NOMO-1 (cell line): Measurements from ENCODE around the gene FSTL4.

ENCODE experiments used
- DNase-seq, 2 experiments: peaks; one replicate each; lab custom pipeline; 2025; ENCODE audit not compliant: unreplicated experiment in 2 of 2; lab: John Stamatoyannopoulos, UW

The FSTL4 gene

GRCh38 chr5:133483406-133484090 lies 128.8 kb downstream of the FSTL4 start:
- no peak for DNase-seq

DNA sequence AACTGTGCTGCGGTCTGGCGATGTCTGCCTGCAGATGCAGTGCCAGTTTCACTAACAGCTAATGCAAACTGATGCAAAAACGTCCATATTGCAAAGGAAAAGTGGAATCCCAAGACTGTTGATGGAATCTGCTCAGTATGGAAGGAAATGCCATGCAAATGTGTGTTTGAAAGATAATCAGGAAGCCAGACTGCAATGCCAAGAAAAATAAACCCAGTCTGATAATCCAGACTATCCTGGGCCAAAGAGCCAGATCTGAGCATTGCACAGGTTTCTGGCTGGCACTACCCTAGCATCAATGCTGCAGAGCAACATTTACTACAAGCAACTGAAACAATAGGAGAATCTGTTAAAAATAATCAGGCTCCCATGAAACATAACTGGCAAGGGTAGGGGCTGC lies 130.3 kb downstream of the FSTL4 start:
- DNase-seq, result no peak

DNA sequence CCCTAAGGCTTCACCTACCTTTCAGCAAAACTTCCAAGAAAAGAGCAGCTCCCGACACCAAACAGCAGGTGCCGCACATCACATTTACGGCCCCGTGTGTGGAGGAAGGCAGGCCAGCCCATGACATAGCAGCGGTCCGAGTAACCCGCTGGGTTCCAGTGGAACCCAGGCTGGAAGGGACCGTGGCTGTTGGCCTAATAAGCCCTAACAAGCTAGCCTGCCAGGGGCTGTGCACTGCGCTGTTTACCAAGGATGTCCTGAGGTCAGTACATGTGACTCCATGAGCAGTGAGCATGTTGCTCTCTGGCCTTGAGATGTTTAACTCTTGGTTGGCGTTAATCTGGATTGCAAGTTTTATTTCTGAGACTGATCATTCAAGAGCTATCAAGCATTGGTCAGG lies 131.5 kb downstream of the FSTL4 start:
- no peak for DNase-seq

DNA sequence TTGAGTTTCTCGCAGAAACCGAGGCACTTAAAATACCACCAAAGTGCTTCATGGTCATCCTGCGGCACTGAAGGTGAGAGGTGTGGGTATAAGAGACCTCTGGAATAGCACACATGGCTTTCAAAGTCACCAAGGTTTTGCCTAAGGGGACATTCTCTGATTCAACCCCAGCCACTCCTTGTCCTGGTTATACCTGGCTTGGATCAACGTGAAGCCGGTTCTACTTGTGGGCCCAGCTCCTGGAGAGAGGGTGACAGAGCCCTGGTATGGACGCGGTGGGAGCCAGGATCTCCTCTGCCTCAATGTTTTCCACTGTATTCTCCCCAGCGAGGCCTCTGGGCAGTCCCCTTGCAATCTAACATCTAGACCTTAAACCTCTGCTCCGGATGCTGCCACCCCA lies 132.0 kb downstream of the FSTL4 start:
- DNase-seq, result no peak

- no peak for DNase-seq
Measured at GRCh38 chr5:133478199-133478985, 133.9 kb downstream of the FSTL4 start.

GRCh38 chr5:133475986-133476385 lies 136.4 kb downstream of the FSTL4 start:
- DNase-seq, result no peak

- DNase-seq, result no peak
Measured at GRCh38 chr5:133474851-133475590, 137.3 kb downstream of the FSTL4 start.

GRCh38 chr5:133473291-133473690 lies 139.1 kb downstream of the FSTL4 start:
- no peak for DNase-seq

DNA sequence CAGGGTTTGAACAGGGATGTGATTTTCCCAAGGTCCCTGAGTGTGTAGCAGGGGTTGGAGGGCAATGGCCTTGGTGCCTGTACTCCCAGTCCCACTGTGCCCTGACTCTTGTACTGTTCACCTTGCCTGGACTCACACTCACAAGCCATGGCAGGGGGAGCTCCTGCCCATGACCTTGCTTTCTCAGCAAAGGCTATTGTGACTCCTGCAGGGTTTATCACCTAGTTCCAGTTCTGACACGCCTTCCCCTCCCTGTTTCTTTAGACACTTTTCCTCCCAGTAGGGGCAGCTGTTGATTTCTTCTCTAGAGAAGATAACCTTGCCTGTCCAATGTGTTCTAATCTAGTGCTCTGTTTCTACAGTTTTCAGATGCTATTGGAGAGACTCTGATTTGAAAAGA lies 139.5 kb downstream of the FSTL4 start:
- no peak for DNase-seq

DNA sequence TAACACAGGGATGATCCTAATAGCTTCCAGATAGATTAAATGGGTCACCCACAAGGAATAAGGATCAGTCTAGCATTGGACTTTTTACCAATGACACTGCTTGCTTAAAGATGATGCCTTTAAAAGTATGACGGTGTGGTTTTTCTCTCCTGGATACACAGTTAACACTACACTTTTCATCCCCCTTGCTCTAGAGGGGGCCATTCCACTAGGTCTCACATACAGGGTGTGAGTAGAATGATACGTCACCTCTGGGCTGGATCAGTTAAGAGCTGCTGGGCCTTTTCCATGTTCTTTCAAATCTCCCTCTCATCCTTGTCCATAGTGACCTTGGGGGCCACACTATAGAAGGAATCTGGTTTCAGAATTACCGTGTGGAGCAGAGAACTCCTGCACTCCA lies 140.6 kb downstream of the FSTL4 start:
- no peak for DNase-seq

DNA sequence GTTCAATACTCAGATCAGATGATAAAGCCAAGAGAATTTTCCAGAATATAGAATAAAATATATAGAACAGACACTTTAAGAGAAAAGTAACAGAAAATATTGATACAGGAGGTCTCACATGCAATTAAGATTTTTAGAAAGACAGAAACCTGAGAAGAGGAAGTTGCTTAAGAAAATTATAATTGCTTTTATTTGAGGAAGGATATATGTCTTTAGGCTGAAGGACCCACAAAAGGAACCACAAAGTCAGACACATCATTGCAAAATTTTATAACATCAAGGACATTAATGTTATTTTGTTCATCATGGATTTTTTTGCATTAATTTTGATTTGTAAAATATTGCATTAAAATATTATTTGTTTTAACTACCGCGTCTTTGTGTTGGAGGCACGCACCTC lies 141.5 kb downstream of the FSTL4 start:
- peak; percentile 82 to 97 for DNase-seq

DNA sequence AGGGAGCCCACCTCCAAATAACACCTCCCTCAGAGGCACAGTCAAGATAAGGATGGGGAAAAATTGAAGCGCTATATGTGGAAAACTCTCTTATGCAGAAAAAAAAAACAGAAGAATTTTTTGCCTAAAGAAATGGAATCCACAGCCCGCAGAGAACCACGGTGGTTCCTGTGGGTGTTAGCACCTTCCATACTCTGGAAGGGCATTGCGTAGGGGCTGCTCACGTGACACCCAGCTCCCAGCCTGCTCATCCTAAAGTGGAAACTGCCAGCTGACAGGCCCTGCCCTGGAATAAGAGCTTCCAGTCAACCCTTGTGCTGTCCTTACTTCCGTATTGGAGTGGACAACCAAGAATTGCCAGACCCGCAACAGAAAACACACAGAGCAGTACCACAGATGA lies 142.5 kb downstream of the FSTL4 start:
- no peak for DNase-seq

- DNase-seq, result no peak
Measured at GRCh38 chr5:133469252-133469651, 143.1 kb downstream of the FSTL4 start.

GRCh38 chr5:133468596-133468995 lies 143.7 kb downstream of the FSTL4 start:
- peak in 1 of 2 experiments; percentile 88 for DNase-seq

- no peak for DNase-seq
Measured at GRCh38 chr5:133467826-133468463, 144.4 kb downstream of the FSTL4 start.

DNA sequence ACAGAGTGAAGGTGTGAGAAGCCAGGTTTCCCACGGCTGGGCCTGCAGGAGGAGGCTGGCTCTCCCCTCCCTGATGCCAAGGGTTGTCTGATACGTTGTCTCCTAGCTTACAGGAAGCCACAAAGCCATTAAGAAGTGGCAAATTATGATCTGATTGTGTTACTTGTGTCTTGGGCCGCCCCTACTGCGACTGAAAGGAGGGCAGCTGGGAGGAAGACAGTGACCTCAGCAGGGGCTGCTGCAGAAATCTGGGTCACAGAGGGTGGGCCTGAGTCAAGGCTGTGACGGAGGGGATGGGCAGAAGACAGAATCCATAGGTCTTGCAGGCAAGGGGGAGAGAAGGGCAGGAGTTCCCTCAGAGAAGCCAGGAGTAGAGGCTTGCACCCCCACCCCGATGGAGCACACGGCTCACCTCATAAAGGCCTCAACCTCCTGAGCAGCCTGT lies 145.0 kb downstream of the FSTL4 start:
- peak; percentile 49 to 69 for DNase-seq

DNA sequence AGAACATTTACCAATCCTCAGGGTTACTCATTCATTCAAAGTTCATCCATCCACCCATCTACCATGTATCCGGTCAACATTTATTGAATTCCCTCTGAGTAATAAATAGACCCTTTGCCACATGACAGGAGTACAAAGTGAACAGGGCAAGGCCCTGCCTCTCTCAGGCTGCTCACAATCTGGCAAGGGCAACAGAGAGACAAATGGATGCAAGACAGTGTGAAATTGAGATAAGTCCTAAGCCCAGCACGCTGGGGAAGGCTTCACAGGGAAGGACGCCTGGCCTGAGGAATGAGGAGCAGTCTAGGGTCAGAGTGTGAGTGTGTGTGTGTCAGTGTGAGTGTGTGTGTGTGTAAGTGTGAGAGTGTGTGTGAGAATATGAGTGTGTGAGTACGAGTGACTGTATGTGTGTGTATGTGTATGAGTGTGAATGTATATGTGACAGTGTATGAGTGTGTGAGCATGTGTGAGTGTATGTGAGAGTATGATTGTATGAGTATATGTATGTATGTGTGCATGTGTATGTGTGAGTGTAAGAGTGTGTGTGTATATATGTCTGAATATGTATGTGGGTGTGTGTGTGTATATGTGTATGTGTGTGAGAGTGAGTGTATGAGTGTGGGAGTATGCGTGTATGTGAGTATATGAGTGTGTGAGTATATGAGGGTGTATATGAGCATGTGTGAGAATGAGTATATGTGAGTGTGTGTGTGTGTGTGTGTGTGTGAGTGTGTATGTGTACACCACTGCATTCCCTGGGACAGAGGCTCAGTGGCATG lies 145.6 kb downstream of the FSTL4 start:
- DNase-seq, result no peak

- no peak for DNase-seq
Measured at GRCh38 chr5:133464013-133464412, 148.3 kb downstream of the FSTL4 start.

GRCh38 chr5:133461796-133462516 lies 150.4 kb downstream of the FSTL4 start:
- no peak for DNase-seq
